GM18867 (cell line): Measurements from ENCODE around the gene BACE1-AS.
"Not testable (repeated sequence)": the region's sequence is repeated elsewhere in the genome, so short reads cannot be mapped to it uniquely, and the experiment has no call there.

Experiments used
- ATAC-seq: cut with Tn5 transposase; IDR thresholded peaks from one replicate; pipeline ENCODE4 v1.9.1; 2021; ENCODE audit warnings: mild to moderate bottlenecking, moderate library complexity; ENCODE audit not compliant: unreplicated experiment

BACE1-AS gene

GRCh38 chr11:117319214-117319840, 28.2 kb downstream of the BACE1-AS start:
- no peak for ATAC-seq

- not testable (repeated sequence) for ATAC-seq
Measured at GRCh38 chr11:117327255-117327566, 36.1 kb downstream of the BACE1-AS start.

- peak; percentile 93 for ATAC-seq
Measured at GRCh38 chr11:117327567-117328374, 36.6 kb downstream of the BACE1-AS start, which contains the start of gene CEP164. CEP164 (plus strand) TSS chr11:117327854; CDS start chr11:117338587, 10,733 bp downstream.

- ATAC-seq: no peak
Measured at GRCh38 chr11:117328375-117329010, 37.3 kb downstream of the BACE1-AS start.

GRCh38 chr11:117332843-117333242, 41.7 kb downstream of the BACE1-AS start:
- no peak for ATAC-seq

- no peak for ATAC-seq
Measured at GRCh38 chr11:117333917-117334316, 42.8 kb downstream of the BACE1-AS start.

GRCh38 chr11:117334896-117335295, 43.8 kb downstream of the BACE1-AS start:
- ATAC-seq: no peak

GRCh38 chr11:117335399-117335798, 44.3 kb downstream of the BACE1-AS start:
- no peak for ATAC-seq

- no peak for ATAC-seq
Measured at GRCh38 chr11:117337076-117337475, 45.9 kb downstream of the BACE1-AS start.
